B cell (primary cell): ENCODE data around the gene ACACB. TPM values are rescaled to one million over a fixed set of nuclear protein-coding genes. Genes with fewer than 3 reads are reported as not detected.

Experiments used
- ATAC-seq: fragments of 200-7000 bp; cut with Tn5 transposase; one replicate; pipeline ENCODE4 v1.10.0; 2021; ENCODE audit warnings: low read depth, mild to moderate bottlenecking, moderate number of reproducible peaks, moderate library complexity
- CTCF ChIA-PET: fragments of 350-600 bp; sonication (Branson Sonifier 250); formaldehyde crosslinking; loops from one replicate; lab custom pipeline; 2021; ENCODE audit warnings: antibody characterized with exemption, inconsistent platforms; lab: Charles Lee
- POLR2A ChIA-PET: fragments of 350-600 bp; sonication (Branson Sonifier 250); formaldehyde crosslinking; loops from one replicate; lab custom pipeline; 2021; ENCODE audit warnings: antibody characterized with exemption; lab: Charles Lee
- DNase-seq: peaks from one replicate; pipeline ENCODE4 v3.0.0; 2013
- H2AFZ ChIP-seq: 2 replicates; pipeline ENCODE4 v1.6.1; 2012; ENCODE audit warnings: mild to moderate bottlenecking, low read depth, low read length; ENCODE audit not compliant: insufficient read depth, poor library complexity, severe bottlenecking
- H3K27ac ChIP-seq, 2 donors: 1 replicate in 1 of 2; 2 replicates in 1 of 2; pipeline ENCODE4 v1.5.1; 2012 to 2013; ENCODE audit warnings: low read length in 2 of 2, mild to moderate bottlenecking in 2 of 2, moderate library complexity in 1 of 2
- H3K27me3 ChIP-seq, 4 experiments: fragments of 200-600 bp in 1 of 4; sonication (generic) in 1 of 4; replicated peaks in 1 of 4; 1 replicate in 2 of 4; 2 replicates in 2 of 4; pipeline versions ENCODE4 v1.6.1 to v1.7.0; 2013 to 2016; ENCODE audit warnings: low read length in 3 of 4, mild to moderate bottlenecking in 2 of 4, mixed read lengths in 1 of 4, moderate library complexity in 1 of 4; ENCODE audit not compliant: insufficient read depth in 4 of 4, control insufficient read depth in 3 of 4; ENCODE audit errors: control extremely low read depth in 1 of 4
- H3K36me3 ChIP-seq, 2 experiments: replicated peaks in 1 of 2; 1 replicate in 1 of 2; 2 replicates in 1 of 2; pipeline versions ENCODE4 v1.6.1 to v1.7.1; 2013; ENCODE audit warnings: low read length in 1 of 2; ENCODE audit not compliant: insufficient read depth in 2 of 2, control insufficient read depth in 1 of 2; ENCODE audit errors: control extremely low read depth in 1 of 2, extremely low read depth in 1 of 2
- H3K4me1 ChIP-seq, 2 donors: fragments of 200-600 bp in 1 of 2; sonication (generic) in 1 of 2; 1 replicate in 1 of 2; 2 replicates in 1 of 2; pipeline versions ENCODE4 v1.5.1 to v1.6.1; 2013 to 2017; ENCODE audit warnings: low read length in 2 of 2; ENCODE audit not compliant: control insufficient read depth in 2 of 2, insufficient read depth in 2 of 2
- H3K4me2 ChIP-seq: replicated peaks from 2 replicates; pipeline ENCODE3; 2012; ENCODE audit warnings: mild to moderate bottlenecking, low read depth, low read length; ENCODE audit not compliant: poor library complexity, severe bottlenecking
- H3K4me3 ChIP-seq, 5 experiments: fragments of 200-600 bp in 1 of 5; sonication (generic) in 1 of 5; 1 replicate in 3 of 5; 2 replicates in 2 of 5; pipeline versions ENCODE4 v1.5.1 to v1.7.0; 2011 to 2016; ENCODE audit warnings: low read length in 4 of 5, mild to moderate bottlenecking in 4 of 5, low read depth in 2 of 5, control low read depth in 1 of 5, moderate library complexity in 1 of 5; ENCODE audit not compliant: insufficient read depth in 1 of 5; ENCODE audit errors: control extremely low read depth in 1 of 5, extremely low read depth in 1 of 5
- H3K79me2 ChIP-seq: fragments of 200-600 bp; sonication (generic); one replicate; pipeline ENCODE4 v1.6.0; 2016; ENCODE audit warnings: low read length; ENCODE audit not compliant: control insufficient read depth, insufficient read depth
- H3K9ac ChIP-seq: fragments of 200-600 bp; sonication (generic); 2 replicates; pipeline ENCODE4 v1.6.1; 2017; ENCODE audit warnings: mild to moderate bottlenecking, low read length, moderate library complexity
- H3K9me3 ChIP-seq, 3 donors: one replicate each; pipeline versions ENCODE4 v1.6.1 to v1.7.1; 2013; ENCODE audit warnings: low read length in 2 of 3; ENCODE audit not compliant: control insufficient read depth in 2 of 3, insufficient read depth in 1 of 3; ENCODE audit errors: control extremely low read depth in 1 of 3
- H4K20me1 ChIP-seq: 2 replicates; pipeline ENCODE4 v1.6.0; 2012; ENCODE audit warnings: mild to moderate bottlenecking, low read length; ENCODE audit not compliant: insufficient read depth, control insufficient read depth, poor library complexity, severe bottlenecking
- H3K27ac Mint-ChIP-seq: one replicate; pipeline ENCODE4 v1.8.0; 2021; ENCODE audit warnings: mixed read lengths
- H3K27me3 Mint-ChIP-seq: one replicate; pipeline ENCODE4 v1.8.0; 2021; ENCODE audit warnings: mixed read lengths
- H3K4me1 Mint-ChIP-seq: one replicate; pipeline ENCODE4 v1.8.0; 2021; ENCODE audit warnings: mixed read lengths
- H3K4me3 Mint-ChIP-seq: one replicate; pipeline ENCODE4 v1.8.0; 2021; ENCODE audit warnings: mixed read lengths
- H3K9me3 Mint-ChIP-seq: one replicate; pipeline ENCODE4 v1.8.0; 2022; ENCODE audit warnings: mixed read lengths; ENCODE audit not compliant: insufficient read depth
- CTCF ChIP-seq: fragments of 200-600 bp; IDR thresholded peaks from one replicate; pipeline ENCODE4 v1.8.0; 2022; ENCODE audit warnings: antibody characterized with exemption, mild to moderate bottlenecking
- EZH2 ChIP-seq: IDR thresholded peaks from 2 replicates; pipeline ENCODE4 v1.6.1; 2012; ENCODE audit warnings: borderline replicate concordance, low read depth, mild to moderate bottlenecking, moderate library complexity, low read length; ENCODE audit not compliant: insufficient read depth, poor library complexity, severe bottlenecking
- WGBS: methylation state at CpG from one replicate; pipeline ENCODE4 v1.1.5; 2013; ENCODE audit warnings: missing lambda C conversion rate; ENCODE audit not compliant: insufficient coverage; 5-methylcytosine and 5-hydroxymethylcytosine counted together
- intact Hi-C: fragments of 100-400 bp; cut with micrococcal nuclease; formaldehyde crosslinking; loops from one replicate; pipeline ENCODE4 v1.10.0; 2022
- polyA plus RNA-seq: library from polyadenylated mRNA; depleted of rRNA; stranded (reverse); fragments of >200 nt; gene quantifications from 2 replicates; pipeline ENCODE4 v1.2.3, GENCODE V29; 2012
- total RNA-seq, 2 donors: library from RNA; stranded (reverse); fragments of 120-200 nt in 1 of 2; gene quantifications; 1 replicate in 1 of 2; 2 replicates in 1 of 2; pipeline versions ENCODE4 v1.2.3 to v1.2.4, GENCODE V29; 2013 to 2022

ACACB gene
- total and polyA plus RNA-seq, 2 donors (not counting 1 experiment from before 2014, with no cell fraction given), result 7.4 to 27.5 TPM

- Mint-ChIP-seq H3K9me3 (no peaks in the 10 kb centered on the region), H3K4me3 (peak overlapping the region; percentile 82), H3K4me1 (peaks cover 15% of the 10 kb centered on the region), H3K27me3 (peaks cover 67% of the 10 kb centered on the region), H3K27ac (no peak overlapping the region)
- Histone ChIP-seq H2AFZ (peak overlapping the region; percentile 34), H3K27ac (no peak overlapping the region), H3K79me2 (no peaks in the 10 kb centered on the region), H3K4me1 (peaks cover 12 to 16% of the 10 kb centered on the region in 2 donors), H3K4me3 (peak overlapping the region in 4 of 5 experiments; percentile 12 to 36 (median 24)), H3K4me2 (peak overlapping the region; percentile 77), H3K9me3 (no peaks in the 10 kb centered on the region), H4K20me1 (no peaks in the 10 kb centered on the region), H3K36me3 (no peaks in the 10 kb centered on the region), H3K27me3 (peaks cover 0 to 47% (median 19%) of the 10 kb centered on the region in 4 experiments), H3K9ac (peak overlapping the region; percentile 35)
- peak; percentile 18 for DNase-seq
- ATAC-seq, result no peak
- TF ChIP-seq EZH2, result peak; percentile 40
- TF ChIP-seq CTCF, result no peak
- POLR2A ChIA-PET, result no interaction called here
- WGBS, result under 1% methylated on average over 28 of the region's 33 CpGs
- intact Hi-C loops, result no loop called here
- CTCF ChIA-PET, result interaction anchor here (0.7 kb wide), 1 partner anchor 89 kb away, joined by 3 read pairs; no protein-coding TSS in a partner anchor
Observed at GRCh38 chr12:109310247-109311125, 194.1 kb downstream of the ACACB start.

Other genes starting within 250 kb of the ACACB start
- gene DAO, start 236.5 kb upstream of the ACACB start, total RNA-seq, result not detected in 2 replicates
- gene DAO, start 236.5 kb upstream of the ACACB start, polyA plus RNA-seq, result not detected in 2 replicates
- not detected in 2 replicates for gene SVOP, start 95.5 kb upstream of the ACACB start, total RNA-seq
- not detected in 2 replicates for gene SVOP, start 95.5 kb upstream of the ACACB start, polyA plus RNA-seq
- gene USP30, start 64.0 kb upstream of the ACACB start, total RNA-seq, result 24.7 and 32.5 TPM in 2 replicates
- 7.2 and 10.7 TPM in 2 replicates for gene USP30, start 64.0 kb upstream of the ACACB start, polyA plus RNA-seq
- gene ALKBH2, start 23.1 kb upstream of the ACACB start, total RNA-seq, result 14.5 and 14.6 TPM in 2 replicates
- 14.6 and 25.6 TPM in 2 replicates for gene ALKBH2, start 23.1 kb upstream of the ACACB start, polyA plus RNA-seq
- gene UNG, start 19.0 kb upstream of the ACACB start, total RNA-seq, result 13.5 and 14.7 TPM in 2 replicates
- gene UNG, start 19.0 kb upstream of the ACACB start, polyA plus RNA-seq, result 5.8 and 6.1 TPM in 2 replicates
- gene FOXN4, start 192.7 kb downstream of the ACACB start, total RNA-seq, result not detected in 2 replicates
- not detected in 2 replicates for gene FOXN4, start 192.7 kb downstream of the ACACB start, polyA plus RNA-seq
- not detected in 2 replicates for gene MYO1H, start 231.3 kb downstream of the ACACB start, total RNA-seq
- not detected in 2 replicates for gene MYO1H, start 231.3 kb downstream of the ACACB start, polyA plus RNA-seq